SK-N-MC (cell line): ENCODE measurements around the gene TTC39A.

ENCODE experiments used
- EZH2 ChIP-seq: fragments of 200-600 bp; sonication (generic); IDR thresholded peaks from one replicate; pipeline ENCODE4 v1.6.1; 2017; ENCODE audit warnings: antibody characterized with exemption
- FOXP2 ChIP-seq: optimal IDR thresholded peaks from 2 replicates; pipeline ENCODE3; 2011; ENCODE audit warnings: mild to moderate bottlenecking, moderate library complexity; ENCODE audit not compliant: insufficient read depth; ENCODE audit errors: extremely low read length, control extremely low read depth
- POLR2AphosphoS5 ChIP-seq: IDR thresholded peaks from 2 replicates; pipeline ENCODE4 v1.6.1; 2012; ENCODE audit warnings: mild to moderate bottlenecking, low read depth, low read length, borderline replicate concordance

- no peak for TF ChIP-seq EZH2
- no peak for TF ChIP-seq POLR2AphosphoS5
- no peak for TF ChIP-seq FOXP2
These were observed 46.4 kb downstream of the TTC39A start for GRCh38 chr1:51283979-51284378.
